ENCODE data around the gene TCP11L2. TPM values are rescaled to one million over a fixed set of nuclear protein-coding genes. Genes with fewer than 3 reads are reported as not detected.
A peak's percentile ranks its signal among the peaks of the same experiment; 100 is the strongest.

Gene TCP11L2
- total and polyA plus RNA-seq, 5 donors from 2014 or later, result 46.0 to 153 (median 64.8) TPM

- no peak for ATAC-seq (ENCODE audit: low read depth in 2 of 2)
- no peaks in the 10 kb centered on the region for H3K36me3 Mint-ChIP-seq
- H3K36me3 ChIP-seq (ENCODE audit: control insufficient read depth, insufficient read depth, low read length), result no peaks in the 10 kb centered on the region
Observed at GRCh38 chr12:106276032-106276740, 26.3 kb upstream of the TCP11L2 start.

GRCh38 chr12:106280106-106280505 is 22.4 kb upstream of the TCP11L2 start:
- H3K4me3 Mint-ChIP-seq, result no peak overlapping the region
- no peak overlapping the region for H3K27ac Mint-ChIP-seq
- no peaks in the 10 kb centered on the region for H3K36me3 ChIP-seq (ENCODE audit: control insufficient read depth, insufficient read depth, low read length)
- H3K4me1 Mint-ChIP-seq, result peaks cover 0 to 9% (median 3%) of the 10 kb centered on the region in 4 donors
- no peak overlapping the region for H3K4me3 ChIP-seq (ENCODE audit: low read depth, low read length)
- peaks cover 2% of the 10 kb centered on the region for H3K27me3 ChIP-seq (ENCODE audit: control insufficient read depth, insufficient read depth, low read length)
- DNase-seq, result no peak
- no peaks in the 10 kb centered on the region for H3K36me3 Mint-ChIP-seq
- no peak overlapping the region for H3K27ac ChIP-seq (ENCODE audit: insufficient read depth, low read length, poor library complexity, severe bottlenecking)
- no peaks in the 10 kb centered on the region for H3K4me1 ChIP-seq (ENCODE audit: control insufficient read depth, insufficient read depth, low read length, poor library complexity, severe bottlenecking)
- H3K9me3 ChIP-seq (ENCODE audit: control insufficient read depth in 2 of 2, low read length in 2 of 2), result peaks cover 11 to 16% of the 10 kb centered on the region in 2 experiments
- peaks cover 0 to 14% (median 7%) of the 10 kb centered on the region in 7 donors for H3K9me3 Mint-ChIP-seq
- H3K27me3 Mint-ChIP-seq, result peaks cover 23% of the 10 kb centered on the region
- no peak for ATAC-seq (ENCODE audit: low read depth in 2 of 2)

More at GRCh38 chr12:106276032-106276740, 26.3 kb upstream of the TCP11L2 start:
- no peak for DNase-seq
- Histone ChIP-seq H3K4me3 (ENCODE audit: low read depth, low read length) (no peak overlapping the region), H3K4me1 (ENCODE audit: control insufficient read depth, insufficient read depth, low read length, poor library complexity, severe bottlenecking) (no peaks in the 10 kb centered on the region), H3K27me3 (ENCODE audit: control insufficient read depth, insufficient read depth, low read length) (peaks cover 2% of the 10 kb centered on the region), H3K27ac (ENCODE audit: insufficient read depth, low read length, poor library complexity, severe bottlenecking) (no peak overlapping the region), H3K9me3 (ENCODE audit: control insufficient read depth in 2 of 2, low read length in 2 of 2) (peaks cover under 1 to 3% of the 10 kb centered on the region in 2 experiments)
- no peak overlapping the region for H3K27ac Mint-ChIP-seq
- H3K27me3 Mint-ChIP-seq, result peaks cover 8% of the 10 kb centered on the region
- H3K4me3 Mint-ChIP-seq, result no peak overlapping the region
- H3K4me1 Mint-ChIP-seq, result peaks cover 0 to 2% (median 0%) of the 10 kb centered on the region in 4 donors
- peaks cover 0 to 4% (median 1%) of the 10 kb centered on the region in 7 donors for H3K9me3 Mint-ChIP-seq

GRCh38 chr12:106281056-106281782 is 21.3 kb upstream of the TCP11L2 start:
- Histone ChIP-seq H3K9me3 (ENCODE audit: control insufficient read depth in 2 of 2, low read length in 2 of 2) (peaks cover 11 to 16% of the 10 kb centered on the region in 2 experiments), H3K27ac (ENCODE audit: insufficient read depth, low read length, poor library complexity, severe bottlenecking) (no peak overlapping the region), H3K4me1 (ENCODE audit: control insufficient read depth, insufficient read depth, low read length, poor library complexity, severe bottlenecking) (no peaks in the 10 kb centered on the region), H3K4me3 (ENCODE audit: low read depth, low read length) (no peak overlapping the region), H3K36me3 (ENCODE audit: control insufficient read depth, insufficient read depth, low read length) (no peaks in the 10 kb centered on the region), H3K27me3 (ENCODE audit: control insufficient read depth, insufficient read depth, low read length) (peaks cover 2% of the 10 kb centered on the region)
- no peak for DNase-seq
- Mint-ChIP-seq H3K36me3 (no peaks in the 10 kb centered on the region), H3K4me3 (peak overlapping the region in 1 of 4 donors; percentile 71), H3K27ac (no peak overlapping the region), H3K4me1 (peaks cover 0 to 11% (median 3%) of the 10 kb centered on the region in 4 donors), H3K27me3 (peaks cover 23% of the 10 kb centered on the region), H3K9me3 (peaks cover 0 to 14% (median 7%) of the 10 kb centered on the region in 7 donors)
- no peak for ATAC-seq (ENCODE audit: low read depth in 2 of 2)

- peaks cover 0 to 14% (median 7%) of the 10 kb centered on the region in 7 donors for H3K9me3 Mint-ChIP-seq
- Histone ChIP-seq H3K36me3 (ENCODE audit: control insufficient read depth, insufficient read depth, low read length) (no peaks in the 10 kb centered on the region), H3K4me1 (ENCODE audit: control insufficient read depth, insufficient read depth, low read length, poor library complexity, severe bottlenecking) (no peaks in the 10 kb centered on the region), H3K9me3 (ENCODE audit: control insufficient read depth in 2 of 2, low read length in 2 of 2) (peaks cover 11 to 16% of the 10 kb centered on the region in 2 experiments), H3K27ac (ENCODE audit: insufficient read depth, low read length, poor library complexity, severe bottlenecking) (no peak overlapping the region), H3K4me3 (ENCODE audit: low read depth, low read length) (no peak overlapping the region), H3K27me3 (ENCODE audit: control insufficient read depth, insufficient read depth, low read length) (peaks cover 2% of the 10 kb centered on the region)
- peaks cover 23% of the 10 kb centered on the region for H3K27me3 Mint-ChIP-seq
- no peak overlapping the region for H3K4me3 Mint-ChIP-seq
- peaks cover 0 to 11% (median 3%) of the 10 kb centered on the region in 4 donors for H3K4me1 Mint-ChIP-seq
- no peak for DNase-seq
- no peak overlapping the region for H3K27ac Mint-ChIP-seq
- ATAC-seq (ENCODE audit: low read depth in 2 of 2), result no peak
- no peaks in the 10 kb centered on the region for H3K36me3 Mint-ChIP-seq
Observed at GRCh38 chr12:106281804-106282203, 20.7 kb upstream of the TCP11L2 start.

GRCh38 chr12:106282457-106283097 is 20.0 kb upstream of the TCP11L2 start:
- Histone ChIP-seq H3K27me3 (ENCODE audit: control insufficient read depth, insufficient read depth, low read length) (peaks cover 2% of the 10 kb centered on the region), H3K4me3 (ENCODE audit: low read depth, low read length) (no peak overlapping the region), H3K27ac (ENCODE audit: insufficient read depth, low read length, poor library complexity, severe bottlenecking) (no peak overlapping the region), H3K36me3 (ENCODE audit: control insufficient read depth, insufficient read depth, low read length) (no peaks in the 10 kb centered on the region), H3K9me3 (ENCODE audit: control insufficient read depth in 2 of 2, low read length in 2 of 2) (peaks cover 11 to 16% of the 10 kb centered on the region in 2 experiments), H3K4me1 (ENCODE audit: control insufficient read depth, insufficient read depth, low read length, poor library complexity, severe bottlenecking) (no peaks in the 10 kb centered on the region)
- Mint-ChIP-seq H3K27me3 (peaks cover 23% of the 10 kb centered on the region), H3K9me3 (peaks cover 0 to 14% (median 7%) of the 10 kb centered on the region in 7 donors), H3K4me1 (peaks cover 0 to 11% (median 3%) of the 10 kb centered on the region in 4 donors), H3K4me3 (no peak overlapping the region), H3K27ac (peak overlapping the region in 1 of 3 donors; percentile 71), H3K36me3 (no peaks in the 10 kb centered on the region)
- DNase-seq (peak; percentile 11 to 69 (median 55)), ATAC-seq (ENCODE audit: low read depth in 2 of 2) (peak; percentile 58 to 66)

- Mint-ChIP-seq H3K4me1 (peaks cover 0 to 13% (median 3%) of the 10 kb centered on the region in 4 donors), H3K36me3 (no peaks in the 10 kb centered on the region), H3K27ac (peak overlapping the region in 1 of 3 donors; percentile 44), H3K9me3 (peaks cover 0 to 14% (median 3%) of the 10 kb centered on the region in 7 donors), H3K27me3 (peaks cover 20% of the 10 kb centered on the region), H3K4me3 (no peak overlapping the region)
- ATAC-seq (ENCODE audit: low read depth in 2 of 2) (no peak), DNase-seq (no peak)
- Histone ChIP-seq H3K27me3 (ENCODE audit: control insufficient read depth, insufficient read depth, low read length) (peaks cover 2% of the 10 kb centered on the region), H3K4me1 (ENCODE audit: control insufficient read depth, insufficient read depth, low read length, poor library complexity, severe bottlenecking) (no peaks in the 10 kb centered on the region), H3K27ac (ENCODE audit: insufficient read depth, low read length, poor library complexity, severe bottlenecking) (no peak overlapping the region), H3K4me3 (ENCODE audit: low read depth, low read length) (no peak overlapping the region), H3K36me3 (ENCODE audit: control insufficient read depth, insufficient read depth, low read length) (no peaks in the 10 kb centered on the region), H3K9me3 (ENCODE audit: control insufficient read depth in 2 of 2, low read length in 2 of 2) (peaks cover 11 to 16% of the 10 kb centered on the region in 2 experiments)
Observed at GRCh38 chr12:106284358-106285105, 18.0 kb upstream of the TCP11L2 start.

- no peak overlapping the region for H3K27ac ChIP-seq (ENCODE audit: insufficient read depth, low read length, poor library complexity, severe bottlenecking)
- Mint-ChIP-seq H3K36me3 (no peaks in the 10 kb centered on the region), H3K4me3 (no peak overlapping the region), H3K27me3 (peaks cover 15% of the 10 kb centered on the region), H3K9me3 (peaks cover 0 to 13% (median 4%) of the 10 kb centered on the region in 7 donors), H3K27ac (no peak overlapping the region), H3K4me1 (peaks cover 0 to 12% (median 3%) of the 10 kb centered on the region in 4 donors)
- DNase-seq (no peak), ATAC-seq (ENCODE audit: low read depth in 2 of 2) (no peak)
- no peaks in the 10 kb centered on the region for H3K36me3 ChIP-seq (ENCODE audit: control insufficient read depth, insufficient read depth, low read length)
- no peaks in the 10 kb centered on the region for H3K4me1 ChIP-seq (ENCODE audit: control insufficient read depth, insufficient read depth, low read length, poor library complexity, severe bottlenecking)
- H3K27me3 ChIP-seq (ENCODE audit: control insufficient read depth, insufficient read depth, low read length), result no peaks in the 10 kb centered on the region
- H3K4me3 ChIP-seq (ENCODE audit: low read depth, low read length), result no peak overlapping the region
- peaks cover 11 to 15% of the 10 kb centered on the region in 2 experiments for H3K9me3 ChIP-seq (ENCODE audit: control insufficient read depth in 2 of 2, low read length in 2 of 2)
Observed at GRCh38 chr12:106285982-106286381, 16.6 kb upstream of the TCP11L2 start.
